KMS-11 (cell line): Measurements from ENCODE around the gene DCTN4.

Source experiments
- H2AFZ ChIP-seq: fragments of 200-600 bp; sonication (generic); 2 replicates; pipeline ENCODE4 v1.6.1; 2016; ENCODE audit warnings: antibody characterized with exemption, mixed run types, low read depth
- H3K27ac ChIP-seq: fragments of 200-600 bp; sonication (generic); 2 replicates; pipeline ENCODE4 v1.6.1; 2016; ENCODE audit warnings: mild to moderate bottlenecking, mixed run types
- H3K27me3 ChIP-seq: fragments of 200-600 bp; sonication (generic); 2 replicates; pipeline ENCODE4 v1.6.1; 2017; ENCODE audit warnings: mild to moderate bottlenecking, low read depth, mixed run types, moderate library complexity; ENCODE audit not compliant: insufficient read depth
- H3K36me3 ChIP-seq: fragments of 200-600 bp; sonication (generic); 2 replicates; pipeline ENCODE4 v1.6.1; 2017; ENCODE audit warnings: mild to moderate bottlenecking, mixed run types; ENCODE audit not compliant: insufficient read depth
- H3K4me1 ChIP-seq: fragments of 200-600 bp; sonication (generic); 2 replicates; pipeline ENCODE4 v1.6.1; 2016; ENCODE audit warnings: mild to moderate bottlenecking, low read depth, mixed run types; ENCODE audit not compliant: poor library complexity, severe bottlenecking
- H3K4me2 ChIP-seq: fragments of 200-600 bp; sonication (generic); 2 replicates; pipeline ENCODE4 v1.7.0; 2016; ENCODE audit warnings: mild to moderate bottlenecking, mixed run types
- H3K4me3 ChIP-seq: fragments of 200-600 bp; sonication (generic); IDR thresholded peaks from 2 replicates; pipeline ENCODE4 v1.6.1; 2017; ENCODE audit warnings: low read depth, low read length, mixed read lengths; ENCODE audit not compliant: insufficient read depth
- H3K79me2 ChIP-seq: fragments of 200-600 bp; sonication (generic); 2 replicates; pipeline ENCODE4 v1.6.1; 2016; ENCODE audit warnings: low read depth, mixed run types; ENCODE audit not compliant: insufficient read depth
- H3K9ac ChIP-seq: fragments of 200-600 bp; sonication (generic); 2 replicates; pipeline ENCODE4 v1.6.1; 2016; ENCODE audit warnings: mild to moderate bottlenecking, mixed run types
- H4K20me1 ChIP-seq: fragments of 200-600 bp; sonication (generic); 2 replicates; pipeline ENCODE4 v1.6.1; 2016; ENCODE audit warnings: mild to moderate bottlenecking, mixed run types; ENCODE audit not compliant: insufficient read depth
- CTCF ChIP-seq: fragments of 200-600 bp; sonication (generic); conservative IDR thresholded peaks from 2 replicates; pipeline ENCODE4 v1.6.1; 2017; ENCODE audit warnings: low read depth, mild to moderate bottlenecking, antibody characterized with exemption, low read length, moderate library complexity, mixed read lengths

DCTN4 gene

GRCh38 chr5:150692276-150692675, 66.5 kb downstream of the DCTN4 start:
- Histone ChIP-seq H3K79me2 (no peaks in the 10 kb centered on the region), H3K36me3 (no peaks in the 10 kb centered on the region)

GRCh38 chr5:150690760-150691159, 68.1 kb downstream of the DCTN4 start:
- H3K4me1 ChIP-seq = no peaks in the 10 kb centered on the region
- no peak overlapping the region for H3K4me3 ChIP-seq
- H4K20me1 ChIP-seq = no peaks in the 10 kb centered on the region
- no peak for TF ChIP-seq CTCF
- H3K9ac ChIP-seq = no peak overlapping the region
- H2AFZ ChIP-seq = no peak overlapping the region
- no peak overlapping the region for H3K27ac ChIP-seq
- H3K4me2 ChIP-seq = no peak overlapping the region
- no peaks in the 10 kb centered on the region for H3K79me2 ChIP-seq
- H3K36me3 ChIP-seq = no peaks in the 10 kb centered on the region
- H3K27me3 ChIP-seq = no peaks in the 10 kb centered on the region

More at GRCh38 chr5:150692276-150692675, 66.5 kb downstream of the DCTN4 start:
- no peak overlapping the region for H3K4me3 ChIP-seq
- H3K27ac ChIP-seq = no peak overlapping the region
- H3K4me1 ChIP-seq = no peaks in the 10 kb centered on the region
- no peak overlapping the region for H3K9ac ChIP-seq
- TF ChIP-seq CTCF = no peak
- H2AFZ ChIP-seq = no peak overlapping the region
- no peaks in the 10 kb centered on the region for H3K27me3 ChIP-seq
- H4K20me1 ChIP-seq = no peaks in the 10 kb centered on the region
- H3K4me2 ChIP-seq = no peak overlapping the region

GRCh38 chr5:150689120-150689519, 69.7 kb downstream of the DCTN4 start:
- no peak overlapping the region for H3K4me2 ChIP-seq
- no peak overlapping the region for H3K9ac ChIP-seq
- no peak overlapping the region for H2AFZ ChIP-seq
- H3K27me3 ChIP-seq = no peaks in the 10 kb centered on the region
- no peak for TF ChIP-seq CTCF
- no peaks in the 10 kb centered on the region for H3K36me3 ChIP-seq
- no peaks in the 10 kb centered on the region for H3K79me2 ChIP-seq
- no peak overlapping the region for H3K4me3 ChIP-seq
- H4K20me1 ChIP-seq = no peaks in the 10 kb centered on the region
- no peaks in the 10 kb centered on the region for H3K4me1 ChIP-seq
- H3K27ac ChIP-seq = no peak overlapping the region

- TF ChIP-seq CTCF = no peak
- H3K27ac ChIP-seq = no peak overlapping the region
- H4K20me1 ChIP-seq = no peaks in the 10 kb centered on the region
- no peak overlapping the region for H3K4me2 ChIP-seq
- no peak overlapping the region for H2AFZ ChIP-seq
- H3K27me3 ChIP-seq = no peaks in the 10 kb centered on the region
- no peaks in the 10 kb centered on the region for H3K4me1 ChIP-seq
- H3K36me3 ChIP-seq = no peaks in the 10 kb centered on the region
- no peak overlapping the region for H3K9ac ChIP-seq
- H3K79me2 ChIP-seq = no peaks in the 10 kb centered on the region
- H3K4me3 ChIP-seq = no peak overlapping the region
Observed at GRCh38 chr5:150676578-150676977, 82.2 kb downstream of the DCTN4 start.

- Histone ChIP-seq H3K27me3 (no peaks in the 10 kb centered on the region), H3K36me3 (no peaks in the 10 kb centered on the region)
- TF ChIP-seq CTCF = no peak
Observed at GRCh38 chr5:150675069-150675468, 83.7 kb downstream of the DCTN4 start.

More at GRCh38 chr5:150675069-150675468, 83.7 kb downstream of the DCTN4 start:
- Histone ChIP-seq H4K20me1 (no peaks in the 10 kb centered on the region), H3K4me2 (no peak overlapping the region), H3K27ac (no peak overlapping the region), H3K4me1 (no peaks in the 10 kb centered on the region), H3K79me2 (no peaks in the 10 kb centered on the region), H3K4me3 (no peak overlapping the region), H3K9ac (no peak overlapping the region), H2AFZ (no peak overlapping the region)
